Endothelial cell of hepatic sinusoid (primary cell): ENCODE results near the gene GFOD1.

ENCODE experiments used
- in situ Hi-C: cut with HindIII; loops from 2 replicates; pipeline ENCODE4 v1.10.0; 2017; ENCODE audit warnings: low sequenced_read_pairs

Gene GFOD1

DNA sequence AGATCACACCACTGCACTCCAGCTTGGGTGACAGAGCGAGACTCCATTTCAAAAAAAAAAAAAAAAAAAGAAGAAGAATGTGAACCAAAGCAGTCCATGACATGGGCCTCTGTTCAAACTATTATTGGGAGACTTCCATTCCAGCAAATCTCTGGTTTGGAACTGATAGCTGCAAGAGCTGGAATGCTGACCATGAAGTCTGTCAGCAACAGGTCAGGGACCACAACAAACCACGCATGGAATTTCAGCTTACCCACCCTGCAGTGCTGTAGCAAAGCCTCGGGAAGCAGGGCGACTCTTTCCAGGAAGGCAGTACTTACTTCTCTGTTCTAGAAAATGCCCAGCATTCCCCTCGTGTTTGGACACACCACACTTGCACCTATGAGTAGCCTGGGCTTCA is 125.0 kb downstream of the GFOD1 start:
- in situ Hi-C loops: no loop called here

- in situ Hi-C loops: no loop called here
These were observed 126.5 kb downstream of the GFOD1 start for GRCh38 chr6:13360671-13361540.

DNA sequence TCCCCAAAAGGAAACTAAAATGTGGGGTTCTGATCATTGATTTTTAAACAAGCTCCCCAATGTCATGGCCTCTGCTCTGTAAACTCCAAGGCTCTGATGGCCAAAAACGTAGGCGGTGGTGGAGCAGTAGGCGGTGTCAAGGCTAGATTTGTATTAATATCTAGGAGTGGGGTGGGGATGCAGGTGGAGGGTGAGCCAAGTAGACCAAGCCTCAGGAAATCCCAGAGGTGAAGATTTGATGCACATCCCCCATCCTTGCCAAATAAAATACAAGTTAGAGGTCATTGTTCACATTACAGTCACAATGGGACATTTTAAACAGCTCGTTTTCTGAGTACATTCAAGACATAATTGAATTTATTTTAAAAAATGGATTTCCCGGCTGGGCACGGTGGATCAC is 128.1 kb downstream of the GFOD1 start:
- in situ Hi-C loops: no loop called here

DNA sequence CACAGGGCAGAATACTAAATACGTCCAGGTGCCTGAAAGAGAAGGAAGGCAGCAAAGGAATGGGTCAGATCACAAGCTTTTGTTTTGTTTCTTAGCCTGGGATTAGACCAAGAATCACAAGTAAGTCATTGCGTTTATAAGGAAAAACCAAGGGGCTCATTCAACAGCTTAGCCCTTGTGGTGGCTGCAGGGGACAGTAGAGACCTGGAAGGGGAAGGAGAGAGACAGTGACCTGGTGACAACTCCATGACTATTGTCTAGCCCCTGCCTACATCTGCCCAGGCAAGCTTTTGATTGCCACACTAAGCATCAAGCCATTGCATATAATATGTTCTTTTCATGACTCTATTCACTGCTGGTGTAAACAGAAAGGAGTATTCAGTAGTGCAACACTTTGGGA is 128.9 kb downstream of the GFOD1 start:
- in situ Hi-C loops: no loop called here

GRCh38 chr6:13357551-13358075 is 129.8 kb downstream of the GFOD1 start:
- in situ Hi-C loops: no loop called here

- in situ Hi-C loops: no loop called here
These were observed 131.2 kb downstream of the GFOD1 start for GRCh38 chr6:13355999-13356785.

DNA sequence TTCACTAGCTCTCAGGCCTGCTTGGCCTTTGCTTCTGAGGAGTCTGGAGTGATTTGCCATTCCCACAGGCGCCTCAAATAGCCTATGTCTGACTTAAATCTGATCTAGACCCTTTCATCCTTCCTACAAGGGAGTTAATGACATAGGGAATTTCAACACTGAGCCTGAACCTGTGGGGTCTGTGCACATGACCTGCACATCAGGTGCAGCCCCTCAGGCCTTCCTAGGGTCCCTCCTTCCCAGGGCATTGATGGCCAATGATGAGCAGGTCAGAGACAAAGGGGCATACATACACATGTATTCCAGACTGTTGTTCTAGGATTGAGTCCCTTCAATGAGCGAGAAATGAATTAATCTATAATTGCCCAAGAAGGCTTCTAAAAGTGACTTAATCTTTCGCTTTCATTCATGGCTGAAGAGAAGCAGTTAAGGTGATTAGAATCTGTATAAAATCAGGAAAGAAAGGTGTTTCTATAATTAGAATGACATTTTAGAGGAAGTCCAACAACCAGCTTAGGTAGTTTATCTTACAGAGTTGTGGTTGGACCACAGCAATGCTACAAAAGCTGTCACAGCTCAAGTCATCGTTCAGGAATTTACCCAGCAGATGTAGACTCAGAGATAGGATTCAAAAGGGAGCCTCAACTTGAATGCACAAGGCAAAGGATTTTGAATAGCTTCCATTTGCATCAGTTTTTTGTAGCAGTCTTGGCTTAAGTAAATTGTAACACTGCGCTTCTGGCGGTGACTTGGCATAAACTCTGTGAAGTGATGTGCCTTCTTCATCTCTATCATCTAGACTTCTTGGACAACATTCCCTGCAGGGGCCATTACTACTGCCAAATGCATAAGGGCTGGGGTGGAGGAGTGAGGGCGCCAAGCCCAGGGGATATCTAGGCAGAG is 132.1 kb downstream of the GFOD1 start:
- in situ Hi-C loops: no loop called here

DNA sequence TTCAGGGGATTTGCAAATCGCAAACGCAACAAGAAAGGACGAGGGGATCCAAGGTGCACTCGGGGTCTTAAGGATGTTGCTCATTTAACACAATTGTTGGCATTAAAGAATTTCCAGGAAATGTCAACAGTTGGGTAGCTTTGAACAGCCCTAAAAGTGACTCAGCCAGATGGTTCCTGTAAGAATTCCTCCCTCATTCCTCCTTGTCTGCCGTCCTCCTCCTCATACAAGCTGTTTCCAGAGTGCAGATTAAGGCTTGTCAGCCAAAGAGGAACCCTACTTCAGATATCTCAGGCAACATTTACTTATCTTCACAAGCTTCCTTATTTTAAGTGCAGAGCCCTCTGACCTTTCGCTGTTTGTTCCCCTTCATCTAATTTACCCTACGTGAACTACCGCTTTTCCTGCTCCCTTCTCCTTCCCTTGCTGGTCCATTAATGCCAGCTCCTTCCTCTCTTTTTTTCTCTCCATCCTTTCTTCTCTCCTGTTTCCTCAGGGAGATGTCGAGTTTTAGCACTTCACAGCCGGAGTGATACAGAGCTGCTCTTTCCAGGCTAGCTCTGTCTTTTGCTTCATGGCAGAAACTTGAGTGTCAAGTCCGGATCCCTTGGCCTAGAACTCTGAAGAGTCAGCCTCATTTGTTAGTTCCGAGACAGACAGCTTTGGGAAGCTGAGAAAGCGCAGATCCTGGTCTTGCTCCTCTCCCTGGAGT is 132.9 kb downstream of the GFOD1 start:
- in situ Hi-C loops: no loop called here

DNA sequence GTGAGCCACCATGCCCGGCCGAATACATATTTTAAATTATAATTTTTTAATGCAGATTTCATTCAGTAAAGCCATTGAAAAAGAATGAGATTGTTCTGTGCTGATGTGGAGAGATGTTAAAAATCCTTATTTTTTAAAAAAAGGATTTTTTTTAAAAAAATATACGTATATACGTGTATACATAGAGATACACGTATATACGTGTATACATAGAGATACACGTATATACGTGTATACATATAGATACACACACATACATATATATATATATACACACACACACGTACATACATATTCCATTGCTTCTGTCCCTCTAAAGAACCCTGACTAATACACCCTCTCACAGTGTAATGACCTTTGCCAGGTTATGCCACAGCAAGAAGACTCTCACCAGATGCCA is 135.2 kb downstream of the GFOD1 start:
- in situ Hi-C loops: no loop called here

DNA sequence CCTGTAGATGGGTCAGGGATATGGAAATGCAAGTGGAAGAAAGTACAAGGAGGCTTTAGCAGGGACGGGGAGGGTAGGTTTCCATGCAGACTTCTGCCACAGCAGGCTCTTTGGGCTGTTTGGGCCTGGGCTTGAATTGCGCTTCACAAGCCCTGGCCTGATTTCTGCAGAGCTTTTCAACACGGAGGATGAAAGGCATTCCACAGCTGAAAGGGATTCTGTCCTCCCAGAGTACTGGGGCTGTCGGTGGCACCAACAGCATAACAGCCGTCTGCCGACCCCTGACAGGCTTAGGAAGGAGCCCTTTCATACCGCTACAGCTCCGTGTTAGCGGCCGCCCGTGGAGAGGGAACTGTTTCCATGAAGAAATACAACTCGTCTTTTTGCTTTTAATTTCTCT is 136.1 kb downstream of the GFOD1 start:
- in situ Hi-C loops: no loop called here

GRCh38 chr6:13349811-13350506 is 137.4 kb downstream of the GFOD1 start:
- in situ Hi-C loops: loop anchor here (25.0 kb wide), 1 partner anchor 187 kb away; no protein-coding TSS in a partner anchor

GRCh38 chr6:13348334-13349113 is 138.9 kb downstream of the GFOD1 start:
- in situ Hi-C loops: loop anchor here (25.0 kb wide), 1 partner anchor 189 kb away; no protein-coding TSS in a partner anchor

DNA sequence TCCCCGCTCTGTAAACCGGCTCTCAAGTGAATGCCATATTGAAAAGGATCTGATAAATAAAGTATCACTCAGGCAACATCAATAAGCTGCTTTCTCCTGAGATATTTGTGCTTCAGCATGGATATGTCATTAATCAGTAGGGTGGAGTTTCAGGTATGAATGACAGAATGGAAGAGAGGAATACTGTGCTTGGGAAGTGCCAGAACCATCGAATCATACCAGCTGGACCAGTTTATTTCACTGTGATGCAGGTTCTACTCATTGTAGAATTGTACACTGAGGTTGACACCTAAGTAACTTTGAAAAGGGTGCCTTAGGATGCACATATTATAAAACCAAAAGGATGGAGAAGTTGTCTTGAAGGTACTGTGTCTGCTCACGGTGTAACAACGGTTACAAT is 141.2 kb downstream of the GFOD1 start:
- in situ Hi-C loops: loop anchor here (25.0 kb wide), 1 partner anchor 191 kb away; no protein-coding TSS in a partner anchor

- in situ Hi-C loops: loop anchor here (25.0 kb wide), 1 partner anchor 195 kb away; no protein-coding TSS in a partner anchor
These were observed 144.9 kb downstream of the GFOD1 start for GRCh38 chr6:13342414-13343019.

DNA sequence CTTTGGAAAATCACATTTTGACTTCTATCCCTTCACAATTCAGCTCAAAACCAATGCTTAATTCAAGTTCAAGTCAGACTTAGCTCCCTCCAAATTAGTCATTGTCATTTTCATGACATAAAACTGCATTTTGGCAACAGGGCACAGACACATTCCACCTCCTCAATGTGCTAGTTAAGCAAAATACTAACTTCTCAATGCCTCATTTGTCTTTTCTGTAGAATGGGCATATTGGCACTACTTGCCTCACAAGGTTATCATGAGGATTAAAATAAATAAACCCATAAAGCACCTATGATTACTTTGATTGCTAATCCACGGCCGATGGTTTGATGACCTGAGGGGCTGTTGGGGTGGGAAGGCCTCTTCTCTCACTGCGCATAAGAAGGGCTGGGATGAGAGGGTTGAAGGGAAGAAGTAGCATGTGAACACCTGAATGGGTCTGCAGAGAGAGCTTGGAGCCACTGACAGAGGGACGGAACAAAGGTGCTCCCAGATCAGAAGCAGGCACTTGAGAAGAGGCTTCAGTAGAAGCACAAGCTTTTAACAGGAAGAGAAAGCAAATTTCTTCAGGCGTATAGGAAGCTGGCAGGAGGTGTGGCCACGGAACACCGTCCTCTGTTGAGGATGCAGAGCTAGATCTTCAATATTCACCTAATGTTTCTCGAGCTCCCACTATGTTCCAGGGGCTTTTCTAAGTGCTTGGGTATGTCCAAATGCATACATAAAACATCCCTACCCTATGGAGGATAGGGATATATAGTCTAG is 147.4 kb downstream of the GFOD1 start:
- in situ Hi-C loops: loop anchor here (25.0 kb wide), 1 partner anchor 197 kb away; no protein-coding TSS in a partner anchor

DNA sequence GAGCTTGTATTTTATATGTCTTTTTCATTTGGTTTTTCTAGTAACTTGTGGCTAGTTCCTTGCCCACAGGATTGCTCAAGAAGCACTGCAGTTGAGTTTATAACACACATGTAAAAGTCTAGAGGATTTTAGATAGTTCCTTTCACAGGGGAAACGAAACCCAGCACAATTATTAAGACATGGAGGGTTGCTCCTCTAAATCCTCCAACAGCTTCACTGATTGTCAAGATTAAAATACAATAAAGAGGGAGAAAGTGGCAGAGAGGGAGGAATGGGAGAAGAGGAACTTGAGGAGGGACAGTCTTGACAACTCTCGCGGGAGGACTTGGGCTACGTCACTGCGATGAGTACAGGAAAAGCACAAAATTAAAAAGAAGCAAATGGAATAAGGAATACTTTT is 149.4 kb downstream of the GFOD1 start:
- in situ Hi-C loops: loop anchor here (25.0 kb wide), 1 partner anchor 199 kb away; no protein-coding TSS in a partner anchor

DNA sequence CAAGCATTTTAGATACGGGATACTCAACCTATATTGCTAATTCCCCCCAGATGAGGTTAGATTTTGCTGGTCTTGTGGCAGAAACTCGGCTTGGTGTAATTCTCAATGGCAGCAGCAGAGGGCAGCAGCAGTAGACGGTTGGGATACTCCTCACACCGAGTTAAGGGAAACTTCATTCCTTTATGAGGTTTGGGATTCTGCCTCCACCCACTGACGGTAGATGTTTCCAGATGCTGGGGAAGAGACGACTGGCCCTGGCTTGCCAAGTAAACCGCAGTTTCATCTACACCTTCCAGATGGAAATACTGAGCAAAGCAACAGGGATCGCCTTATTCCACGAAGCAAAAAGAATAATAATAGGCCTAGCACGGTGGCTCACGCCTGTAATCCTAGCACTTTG is 150.8 kb downstream of the GFOD1 start:
- in situ Hi-C loops: loop anchor here (25.0 kb wide), 1 partner anchor 201 kb away; no protein-coding TSS in a partner anchor
